ENCODE measurements around the gene CHCHD3.

CHCHD3 gene

GRCh38 chr7:132800522-132800921 lies 281.4 kb downstream of the CHCHD3 start:
- DNase-seq, result no peak

DNA sequence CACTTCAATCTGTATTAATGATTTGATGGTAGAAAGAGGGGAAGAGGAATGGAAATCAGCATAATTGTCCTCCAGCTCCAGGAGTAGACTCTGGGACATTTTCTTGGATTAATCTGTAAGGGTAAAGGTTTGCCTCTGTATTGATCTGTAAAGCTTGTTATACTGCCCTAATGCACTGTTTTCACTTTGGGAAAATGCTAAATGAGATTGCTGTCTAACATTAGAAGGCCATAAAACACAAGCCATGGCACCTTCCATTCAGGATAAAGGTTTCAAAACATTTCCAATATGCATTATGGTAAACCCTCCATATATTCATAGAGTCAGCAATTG lies 282.8 kb downstream of the CHCHD3 start:
- DNase-seq, result no peak

DNA sequence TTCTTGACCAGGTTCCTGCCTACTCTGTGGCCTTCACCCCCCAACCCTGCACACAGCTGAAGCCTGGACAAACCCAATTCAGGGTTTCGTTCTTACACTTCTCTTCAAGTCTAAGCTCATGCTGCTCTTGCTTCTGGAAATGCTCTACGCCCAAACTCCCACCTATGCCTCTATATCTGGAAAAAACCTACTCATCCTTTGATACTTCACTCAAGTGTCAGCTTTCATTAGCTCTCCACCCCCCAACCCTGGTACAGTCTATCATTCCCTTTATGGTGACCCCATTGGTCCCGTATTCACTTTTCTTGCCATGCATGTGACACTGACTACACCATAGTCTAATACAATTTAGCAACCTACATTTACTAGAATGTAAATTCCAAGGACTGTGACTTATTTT lies 284.7 kb downstream of the CHCHD3 start:
- no peak for DNase-seq

DNA sequence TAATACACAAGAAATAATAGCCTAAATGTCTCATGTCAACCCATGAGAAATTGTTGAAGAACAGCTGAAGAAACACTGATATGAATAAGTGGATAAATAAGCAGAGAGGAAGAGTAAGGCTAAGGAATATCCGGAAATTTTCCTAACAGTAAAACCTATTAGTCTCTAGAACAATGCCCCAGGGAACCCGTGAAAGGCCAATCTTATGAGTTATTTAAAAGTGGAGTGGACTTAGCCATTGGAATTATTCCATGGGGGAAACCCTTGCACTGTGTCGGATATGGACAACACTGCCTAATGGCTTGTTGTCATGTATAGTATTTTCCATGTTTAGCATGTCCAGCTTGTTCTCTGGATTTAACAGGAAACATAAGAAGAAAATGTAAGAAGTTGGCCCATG lies 288.4 kb downstream of the CHCHD3 start:
- no peak for DNase-seq

- no peak for DNase-seq
Observed at GRCh38 chr7:132791036-132791435, 290.9 kb downstream of the CHCHD3 start.

DNA sequence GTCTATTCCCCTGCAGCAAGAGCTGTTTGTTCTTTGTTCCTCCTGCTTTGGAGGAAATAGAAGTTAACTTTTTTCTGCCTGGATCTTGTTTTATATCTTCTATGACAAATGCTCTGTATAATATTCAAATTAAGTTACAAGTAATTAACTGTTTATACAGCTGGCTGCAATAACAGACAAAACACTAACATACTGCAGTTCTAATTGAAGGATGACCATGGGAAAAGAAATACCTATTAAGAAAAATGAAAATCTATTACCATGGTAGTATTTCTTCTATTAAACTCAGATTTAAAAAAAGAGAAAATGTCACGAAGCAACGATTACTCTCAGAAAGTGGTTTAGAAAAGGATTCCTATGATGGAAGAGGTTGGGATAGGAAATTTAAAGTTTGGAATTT lies 291.8 kb downstream of the CHCHD3 start:
- no peak for DNase-seq

GRCh38 chr7:132789281-132789680 lies 292.6 kb downstream of the CHCHD3 start:
- no peak for DNase-seq

DNA sequence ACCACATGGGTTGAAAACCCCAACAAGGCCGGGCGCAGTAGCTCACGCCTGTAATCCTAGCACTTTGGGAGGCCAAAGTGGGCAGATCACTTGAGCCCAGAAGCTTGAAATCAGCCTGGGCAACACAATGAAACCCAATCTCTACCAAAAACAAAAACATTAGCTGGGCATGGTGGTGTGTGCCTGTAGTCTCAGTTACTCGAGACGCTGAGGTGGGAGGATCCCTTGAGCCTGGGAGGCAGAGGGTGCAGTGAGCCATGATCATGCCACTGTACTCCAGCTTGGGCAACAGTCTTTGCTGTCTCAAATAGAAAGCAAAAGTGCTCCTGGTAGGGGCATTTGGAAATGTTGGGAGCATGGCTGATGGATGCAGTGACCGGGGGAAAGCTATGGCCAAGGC lies 296.0 kb downstream of the CHCHD3 start:
- DNase-seq, result no peak

DNA sequence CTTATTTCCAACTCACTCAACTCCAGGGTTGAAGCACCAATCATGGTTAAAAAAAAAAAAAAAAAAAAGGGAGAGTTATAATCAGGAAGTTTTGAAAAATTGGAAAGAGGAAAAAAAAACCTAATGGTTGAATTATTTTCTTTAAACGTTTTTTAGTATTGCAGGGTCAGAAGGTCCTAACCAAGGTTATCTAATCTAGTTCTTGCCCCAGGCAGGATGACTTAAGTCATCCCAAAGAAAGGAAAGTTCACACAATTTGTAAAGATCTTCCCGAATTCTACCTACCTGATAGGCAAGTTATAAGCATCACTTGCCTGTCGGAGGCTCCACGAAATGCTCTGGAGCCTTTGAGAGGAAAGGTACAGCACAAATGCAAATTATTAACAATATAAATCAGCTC lies 297.5 kb downstream of the CHCHD3 start:
- no peak for DNase-seq

DNA sequence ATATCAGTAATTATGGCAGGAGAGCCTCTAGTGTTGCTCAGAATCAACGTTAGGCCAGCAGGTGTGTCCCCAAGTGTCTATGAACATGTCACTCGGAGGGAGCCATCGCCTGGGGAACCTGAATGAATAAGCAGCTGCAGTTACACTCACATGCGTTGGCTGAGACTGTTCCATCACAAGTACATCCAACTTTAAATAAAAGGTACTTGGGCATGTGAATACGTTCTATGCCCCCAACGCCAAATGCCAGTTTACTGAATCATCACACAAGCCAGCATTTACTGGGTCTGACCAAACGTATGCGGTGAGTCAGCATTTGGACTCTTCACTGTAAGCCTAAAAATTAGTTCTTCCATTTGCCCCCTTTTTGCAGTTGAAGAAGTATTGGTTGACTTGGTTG lies 298.1 kb downstream of the CHCHD3 start:
- no peak for DNase-seq

DNA sequence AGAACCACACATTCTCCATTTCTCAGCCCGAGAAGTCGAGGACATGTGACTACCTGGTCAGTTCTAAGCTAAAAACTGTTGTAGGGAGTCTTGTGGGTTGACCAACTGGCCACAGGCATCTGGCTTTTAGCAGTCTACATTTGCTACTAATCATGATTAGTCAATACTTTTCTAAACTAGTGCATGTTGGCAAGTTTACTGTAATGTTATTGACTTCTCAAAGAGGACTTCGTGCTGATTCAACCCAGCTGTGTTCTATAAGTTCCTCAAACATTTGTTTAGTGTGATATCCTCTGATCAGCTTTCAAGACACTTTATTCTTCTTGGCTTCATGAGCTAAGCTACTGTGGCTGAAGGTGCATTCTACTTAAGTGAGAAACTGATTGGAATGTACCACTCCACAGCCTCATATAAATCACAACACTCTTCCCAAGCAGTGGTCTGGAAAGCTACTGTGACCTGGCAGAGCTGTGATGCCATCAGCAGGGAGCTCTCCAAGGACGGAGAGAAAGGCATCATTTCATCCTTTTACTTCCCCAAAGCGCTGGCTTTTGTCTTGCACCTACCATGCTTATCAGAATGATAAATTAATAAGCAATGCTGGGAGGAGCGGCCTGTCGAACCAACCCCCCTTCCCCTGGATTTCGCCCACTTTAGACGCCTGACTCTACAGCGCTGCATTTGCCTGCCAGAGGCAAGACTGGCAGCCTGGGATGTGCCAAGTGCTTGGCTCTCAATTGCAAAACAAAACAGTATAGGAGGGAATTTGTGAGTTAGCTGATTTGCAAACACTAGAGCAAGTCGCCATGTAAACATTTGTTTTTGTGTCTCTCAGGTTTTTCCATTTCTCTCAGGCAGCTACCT lies 298.9 kb downstream of the CHCHD3 start:
- DNase-seq, result no peak

DNA sequence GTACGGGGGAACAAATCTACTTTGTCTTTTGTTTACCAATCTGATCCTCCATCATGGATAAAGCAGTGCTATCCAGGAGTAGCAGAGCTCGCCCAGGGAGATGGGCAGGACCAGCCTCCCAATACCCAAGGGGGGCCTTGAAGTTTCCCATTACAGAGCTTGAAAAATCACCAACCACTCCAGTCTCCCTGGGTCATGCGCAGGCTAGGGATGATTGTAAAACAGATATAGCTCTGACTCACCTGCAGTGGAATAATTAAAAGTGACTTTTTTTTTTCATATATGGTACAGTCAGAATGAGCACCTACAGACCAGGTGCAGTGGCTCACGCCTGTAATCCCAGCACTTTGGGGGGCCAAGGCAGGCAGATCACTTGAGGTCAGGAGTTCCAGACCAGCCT lies 301.1 kb downstream of the CHCHD3 start:
- no peak for DNase-seq

- DNase-seq, result no peak
Observed at GRCh38 chr7:132779164-132779563, 302.7 kb downstream of the CHCHD3 start.

DNA sequence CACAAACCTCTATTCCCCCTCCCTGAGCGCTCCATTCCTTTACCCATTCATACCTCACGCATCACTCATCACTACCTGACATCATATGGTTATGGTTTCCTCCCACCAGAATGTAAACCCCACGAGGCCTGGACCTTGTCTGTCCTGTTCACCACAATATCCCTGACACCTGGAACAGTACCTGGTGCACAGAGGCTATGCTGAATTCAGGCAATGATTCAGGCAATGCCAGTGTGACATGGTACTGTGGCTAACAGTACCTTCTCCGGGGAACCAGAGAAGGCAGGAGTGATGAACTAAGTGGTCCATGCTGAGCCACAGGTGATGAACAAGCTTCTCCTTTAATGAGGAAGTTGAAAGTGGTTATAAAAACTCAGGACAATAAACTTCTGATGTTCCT lies 303.1 kb downstream of the CHCHD3 start:
- no peak for DNase-seq

DNA sequence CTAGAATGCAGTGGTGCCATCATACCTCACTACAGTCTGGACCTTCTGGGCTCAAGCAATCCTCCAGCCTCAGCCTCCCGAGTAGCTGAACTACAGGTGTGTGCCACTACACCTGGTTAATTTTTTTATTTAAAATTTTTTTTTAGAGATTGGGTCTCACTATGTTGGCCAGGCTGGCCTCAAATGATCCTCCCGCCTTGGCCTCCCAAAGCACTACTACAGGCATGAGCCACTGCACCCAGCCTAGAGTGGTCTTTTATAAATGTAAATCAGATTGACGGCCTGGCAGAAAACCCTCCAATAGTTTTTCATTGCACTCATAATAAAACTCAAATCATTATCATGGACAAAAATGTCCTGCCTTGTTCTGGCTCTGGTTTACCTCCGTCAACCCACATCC lies 303.9 kb downstream of the CHCHD3 start:
- no peak for DNase-seq

GRCh38 chr7:132777414-132777813 lies 304.5 kb downstream of the CHCHD3 start:
- no peak for DNase-seq

DNA sequence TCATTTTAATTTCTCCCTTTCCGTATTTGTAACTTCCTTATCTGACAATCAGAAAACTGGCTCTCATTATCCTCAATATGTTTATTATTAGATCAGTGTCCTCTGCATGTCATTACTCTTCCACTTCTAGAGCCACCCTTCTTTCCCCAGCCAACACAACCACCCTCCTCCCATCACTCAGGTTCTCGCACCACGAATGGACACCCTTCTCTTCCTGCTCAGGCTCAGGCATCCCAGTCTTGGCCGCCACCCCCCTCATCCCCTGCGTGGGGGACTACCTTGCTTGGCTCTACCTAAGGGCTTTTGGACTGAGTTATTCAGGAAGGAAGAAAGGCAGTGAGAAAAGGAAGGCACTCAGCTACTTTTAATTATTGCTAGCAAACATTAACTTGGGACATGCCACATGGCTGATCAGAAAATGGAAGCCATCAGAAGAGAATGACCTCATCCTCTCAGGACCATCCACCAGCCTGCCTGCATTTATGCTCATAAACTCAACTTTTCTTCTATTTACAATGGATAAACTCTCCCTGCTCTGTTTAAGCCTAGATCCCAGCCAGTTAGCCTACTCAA lies 305.8 kb downstream of the CHCHD3 start:
- no peak for DNase-seq

GRCh38 chr7:132773527-132773956 lies 308.3 kb downstream of the CHCHD3 start:
- DNase-seq, result no peak

- no peak for DNase-seq
Observed at GRCh38 chr7:132771301-132771730, 310.6 kb downstream of the CHCHD3 start.

- no peak for DNase-seq
Observed at GRCh38 chr7:132770055-132770454, 311.8 kb downstream of the CHCHD3 start.

- DNase-seq, result no peak
Observed at GRCh38 chr7:132769280-132769679, 312.6 kb downstream of the CHCHD3 start.

GRCh38 chr7:132768099-132768498 lies 313.8 kb downstream of the CHCHD3 start:
- no peak for DNase-seq

DNA sequence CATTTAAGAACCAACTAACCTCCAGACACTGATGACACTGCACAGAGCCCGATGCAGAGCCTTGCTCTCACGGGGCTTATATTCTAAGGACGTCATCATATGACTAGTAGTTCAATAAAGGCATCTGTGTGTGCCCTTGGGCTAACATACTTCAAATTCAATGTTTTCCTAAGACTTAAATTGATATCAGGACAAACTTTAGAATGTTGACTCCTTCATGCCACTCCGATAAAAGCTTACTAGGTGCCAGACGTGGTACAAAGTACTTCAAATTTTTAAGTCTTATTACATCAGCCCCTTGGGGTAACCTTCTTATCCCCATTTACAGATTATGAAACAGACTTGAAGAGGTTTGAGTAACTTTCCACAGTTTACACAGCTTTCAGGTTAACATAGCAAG lies 314.5 kb downstream of the CHCHD3 start:
- no peak for DNase-seq

DNA sequence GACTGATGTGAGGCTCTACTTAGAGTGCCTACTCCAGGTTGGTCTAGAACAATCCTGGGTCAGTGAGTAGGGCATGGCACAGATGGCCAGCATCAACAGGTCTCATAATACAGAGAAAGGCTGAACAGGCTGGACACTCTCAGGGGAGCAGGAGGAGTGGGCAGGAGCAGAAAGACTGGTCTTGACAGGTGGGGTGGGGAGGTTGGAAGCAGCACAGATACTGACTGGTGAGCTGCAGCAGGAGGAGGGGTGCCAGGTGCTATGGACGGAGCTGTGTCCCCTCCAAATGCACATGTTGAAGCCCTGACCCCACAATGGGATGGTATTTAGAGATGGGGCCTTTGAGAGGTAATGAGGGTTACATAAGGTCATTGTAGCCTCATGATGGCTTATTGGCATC lies 315.2 kb downstream of the CHCHD3 start:
- no peak for DNase-seq

DNA sequence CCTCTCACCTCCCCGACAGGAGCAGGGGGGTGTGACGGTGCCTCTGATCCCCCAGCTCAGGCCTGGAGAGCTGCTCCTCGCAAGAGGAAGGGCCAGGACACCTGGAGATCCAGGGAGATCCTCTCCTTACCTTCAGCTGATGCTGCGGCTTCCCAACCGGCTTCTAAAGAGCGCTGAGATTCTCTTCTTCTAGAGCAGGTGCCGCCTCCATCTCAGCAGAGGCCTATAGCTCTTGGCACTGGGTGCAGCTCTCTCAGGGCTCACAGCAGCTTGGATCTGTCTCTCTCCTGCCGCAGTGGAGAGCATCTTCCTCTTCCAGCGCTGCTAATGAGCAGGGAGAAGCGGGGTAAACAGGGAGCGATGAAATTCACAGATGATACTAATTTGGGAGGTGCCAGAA lies 316.0 kb downstream of the CHCHD3 start:
- DNase-seq, result no peak
